RWPE1 (cell line): ENCODE measurements around the gene PRLR.

Experiments
- CTCF ChIA-PET: fragments of 350-600 bp; sonication (Branson Sonifier 250); formaldehyde crosslinking; extraction: SDS; loops from one replicate; lab custom pipeline; 2021; lab: Yijun Ruan, JAX
- POLR2A ChIA-PET: fragments of 400-600 bp; formaldehyde crosslinking; extraction: SDS; loops from one replicate; lab custom pipeline; 2020; ENCODE audit warnings: antibody characterized with exemption; ENCODE audit not compliant: low non-redundant PET; lab: Yijun Ruan, JAX
- DNase-seq: peaks from one replicate; pipeline ENCODE4 v3.0.0; 2012; ENCODE audit warnings: low spot score
- H3K27ac ChIP-seq: fragments of 450-650 bp; 2 replicates; pipeline ENCODE4 v1.5.1; 2017
- CTCF ChIP-seq: fragments of 450-650 bp; conservative IDR thresholded peaks from 2 replicates; pipeline ENCODE4 v1.5.1; 2017; ENCODE audit warnings: low read depth, mild to moderate bottlenecking

PRLR gene

GRCh38 chr5:35133186-35133585 is 97.1 kb downstream of the PRLR start:
- DNase-seq: no peak
- POLR2A ChIA-PET: no interaction called here
- TF ChIP-seq CTCF: no peak
- H3K27ac ChIP-seq: no peak overlapping the region
- CTCF ChIA-PET: interaction anchor here (0.6 kb wide), 1 partner anchor 582 kb away, joined by 3 read pairs; no protein-coding TSS in a partner anchor

- no peak for TF ChIP-seq CTCF
- H3K27ac ChIP-seq: no peak overlapping the region
- POLR2A ChIA-PET: no interaction called here
- no peak for DNase-seq
- CTCF ChIA-PET: no interaction called here
Measured at GRCh38 chr5:35131723-35132122, 98.6 kb downstream of the PRLR start.

GRCh38 chr5:35129921-35130485 is 100.3 kb downstream of the PRLR start:
- CTCF ChIA-PET: interaction anchor here (0.6 kb wide), 1 partner anchor 40 kb away, joined by 3 read pairs; no protein-coding TSS in a partner anchor
- POLR2A ChIA-PET: interaction anchor here (0.7 kb wide), 1 partner anchor 201 kb away, joined by 3 read pairs; no protein-coding TSS in a partner anchor
- DNase-seq: peak; percentile 20

GRCh38 chr5:35129276-35129675 is 101.0 kb downstream of the PRLR start:
- peak; percentile 26 for DNase-seq
- H3K27ac ChIP-seq: no peak overlapping the region
- POLR2A ChIA-PET: no interaction called here
- CTCF ChIA-PET: interaction anchor here (0.6 kb wide), 1 partner anchor 522 kb away, joined by 3 read pairs; no protein-coding TSS in a partner anchor
- TF ChIP-seq CTCF: no peak

More at GRCh38 chr5:35129921-35130485, 100.3 kb downstream of the PRLR start:
- H3K27ac ChIP-seq: no peak overlapping the region
- TF ChIP-seq CTCF: no peak

- TF ChIP-seq CTCF: no peak
- CTCF ChIA-PET: interaction anchor here (0.8 kb wide), 1 partner anchor 34 kb away, joined by 3 read pairs; no protein-coding TSS in a partner anchor
- DNase-seq: no peak
- POLR2A ChIA-PET: no interaction called here
- no peak overlapping the region for H3K27ac ChIP-seq
Measured at GRCh38 chr5:35127006-35127405, 103.3 kb downstream of the PRLR start.

GRCh38 chr5:35125746-35126145 is 104.5 kb downstream of the PRLR start:
- CTCF ChIA-PET: no interaction called here
- POLR2A ChIA-PET: no interaction called here

More at GRCh38 chr5:35125746-35126145, 104.5 kb downstream of the PRLR start:
- DNase-seq: no peak
- TF ChIP-seq CTCF: no peak
- no peak overlapping the region for H3K27ac ChIP-seq
